ENCODE measurements around the gene ANXA3.
"Not testable (repeated sequence)": the region's sequence is repeated elsewhere in the genome, so short reads cannot be mapped to it uniquely, and the experiment has no call there.

ANXA3 gene

GRCh38 chr4:78543424-78544125, 8.0 kb upstream of the ANXA3 start:
- DNase-seq: no peak

GRCh38 chr4:78544678-78545077, 6.9 kb upstream of the ANXA3 start:
- no peak for DNase-seq

GRCh38 chr4:78545275-78546246, 6.0 kb upstream of the ANXA3 start:
- DNase-seq: no peak

- not testable (repeated sequence) for DNase-seq
Measured at GRCh38 chr4:78547899-78548298, 3.7 kb upstream of the ANXA3 start.

- not testable (repeated sequence) for DNase-seq
Measured at GRCh38 chr4:78548889-78549288, 2.7 kb upstream of the ANXA3 start.

GRCh38 chr4:78552389-78553042, 946 bp downstream of the ANXA3 start:
- DNase-seq: no peak

- DNase-seq: no peak
Measured at GRCh38 chr4:78553043-78553396, 1.4 kb downstream of the ANXA3 start.

GRCh38 chr4:78553529-78554060, 2.0 kb downstream of the ANXA3 start:
- DNase-seq: no peak

GRCh38 chr4:78556665-78557064, 5.1 kb downstream of the ANXA3 start:
- no peak for DNase-seq

- no peak for DNase-seq
Measured at GRCh38 chr4:78557841-78558240, 6.3 kb downstream of the ANXA3 start.

GRCh38 chr4:78558410-78558809, 6.8 kb downstream of the ANXA3 start:
- no peak for DNase-seq

GRCh38 chr4:78560296-78560963, 8.9 kb downstream of the ANXA3 start:
- DNase-seq: no peak

GRCh38 chr4:78561677-78562076, 10.1 kb downstream of the ANXA3 start:
- DNase-seq: no peak

GRCh38 chr4:78562687-78563086, 11.1 kb downstream of the ANXA3 start:
- no peak for DNase-seq

- DNase-seq: no peak
Measured at GRCh38 chr4:78565971-78566372, 14.4 kb downstream of the ANXA3 start.

- DNase-seq: no peak
Measured at GRCh38 chr4:78566834-78567499, 15.4 kb downstream of the ANXA3 start.

GRCh38 chr4:78567500-78568060, 16.0 kb downstream of the ANXA3 start:
- no peak for DNase-seq

GRCh38 chr4:78568640-78569305, 17.2 kb downstream of the ANXA3 start:
- no peak for DNase-seq

- DNase-seq: no peak
Measured at GRCh38 chr4:78569306-78569821, 17.8 kb downstream of the ANXA3 start.

- no peak for DNase-seq
Measured at GRCh38 chr4:78570117-78570516, 18.5 kb downstream of the ANXA3 start.

- no peak for DNase-seq
Measured at GRCh38 chr4:78571804-78572203, 20.2 kb downstream of the ANXA3 start.
